SIG-M5 treated with dmso at 0.1 percent for 504 hours (cell line): ENCODE data around the gene MRPS31.
A peak's percentile ranks its signal among the peaks of the same experiment; 100 is the strongest.

Source experiments
- DNase-seq: peaks from one replicate; lab custom pipeline; 2025; ENCODE audit not compliant: unreplicated experiment; lab: John Stamatoyannopoulos, UW

Gene MRPS31

DNA sequence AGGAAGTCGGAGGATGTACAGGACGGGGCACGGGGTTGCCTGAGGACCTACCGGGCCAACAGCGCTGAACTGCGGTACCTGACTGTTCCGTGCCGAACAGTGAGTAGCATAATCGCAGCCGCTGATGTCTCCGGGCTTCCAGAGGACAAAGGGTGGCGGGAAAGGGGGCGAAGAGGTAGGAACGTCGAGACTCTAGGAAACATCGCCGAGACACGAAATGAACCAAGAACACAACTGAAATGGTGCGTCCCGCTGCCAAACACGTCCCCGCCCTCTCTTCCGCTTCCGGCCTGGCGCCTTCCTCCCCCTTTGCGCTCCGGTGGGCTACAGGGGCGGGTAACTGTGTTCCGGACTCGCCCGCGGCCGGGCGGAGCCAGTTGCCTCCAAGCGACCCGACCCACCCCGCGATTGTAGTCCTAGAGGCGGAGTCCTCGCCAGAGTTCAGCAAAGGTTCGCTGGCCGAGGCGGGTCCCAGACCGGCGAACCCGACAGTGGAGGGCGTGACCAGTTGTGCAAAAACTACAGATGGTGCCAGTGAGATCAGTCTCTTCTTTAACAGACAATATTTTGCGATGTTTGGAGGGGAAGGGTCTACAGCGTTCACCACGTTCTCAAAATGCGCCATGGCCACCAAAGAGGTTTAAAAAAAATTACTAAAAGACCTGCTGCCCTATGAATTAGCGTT is at the start of gene MRPS31:
MRPS31 (minus strand) TSS at position 257 of the 685 bp plus-strand sequence; CDS start at position 203, 54 bp downstream.
- DNase-seq = peak; percentile 97

DNA sequence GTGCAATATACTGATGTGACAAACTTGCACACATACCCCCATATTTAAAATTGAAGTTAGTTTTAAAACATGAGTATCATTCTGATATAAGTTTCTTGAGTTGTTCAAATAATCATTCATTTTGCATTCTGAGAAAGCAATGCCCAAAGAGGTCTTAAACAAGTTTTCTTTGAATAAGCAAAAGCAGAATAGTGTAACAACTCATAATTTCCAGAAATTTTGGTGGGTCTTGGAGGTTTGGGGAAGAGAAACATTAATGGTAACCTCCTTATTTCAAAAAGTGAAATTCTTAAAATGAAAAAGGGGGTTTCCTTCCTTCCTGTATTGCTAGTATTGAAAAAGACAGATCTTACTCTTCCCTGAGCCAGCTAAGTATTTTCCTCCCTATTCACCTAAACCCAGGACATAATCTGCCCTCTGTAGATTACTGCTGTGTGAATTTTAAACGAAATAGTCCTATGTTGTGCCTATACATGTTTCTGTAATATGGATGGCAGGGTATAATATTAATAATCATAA is 48.9 kb upstream of the MRPS31 start:
- DNase-seq = no peak

DNA sequence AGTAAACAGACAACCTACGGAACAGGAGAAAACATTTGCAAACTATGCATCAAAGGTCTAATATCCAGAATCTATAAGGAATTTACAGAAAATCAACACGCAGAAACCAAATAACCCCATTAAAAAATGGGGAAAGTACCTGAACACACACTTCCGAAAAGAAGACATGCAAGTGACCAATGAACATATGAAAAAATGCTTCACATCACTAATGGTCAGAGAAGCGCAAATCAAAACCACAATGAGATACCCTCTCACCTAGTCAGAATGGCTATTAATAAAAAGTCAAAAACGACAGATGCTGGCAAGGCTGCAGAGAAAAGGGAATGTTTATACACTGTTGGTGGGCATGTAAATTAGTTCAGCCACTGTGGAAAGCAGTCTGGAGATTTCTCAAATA is 47.9 kb upstream of the MRPS31 start:
- no peak for DNase-seq

DNA sequence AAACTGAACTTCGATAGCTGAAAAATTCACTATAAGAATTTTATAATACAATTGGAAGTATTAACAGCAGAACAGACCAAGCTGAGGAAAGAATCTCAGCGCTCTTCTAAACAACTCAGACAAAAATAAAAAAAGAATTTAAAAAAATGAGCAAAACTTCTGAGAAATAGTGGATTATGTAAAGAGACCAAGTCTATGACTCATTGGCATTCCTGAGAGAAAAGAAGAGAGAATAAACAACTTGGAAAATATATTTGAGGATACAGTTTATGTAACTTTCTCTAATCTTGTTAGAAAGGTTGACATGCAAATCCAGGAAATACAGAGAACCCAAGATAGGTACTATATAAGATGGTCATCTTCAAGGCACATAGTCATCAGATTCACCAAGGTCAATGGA is 43.8 kb upstream of the MRPS31 start:
- DNase-seq = no peak

DNA sequence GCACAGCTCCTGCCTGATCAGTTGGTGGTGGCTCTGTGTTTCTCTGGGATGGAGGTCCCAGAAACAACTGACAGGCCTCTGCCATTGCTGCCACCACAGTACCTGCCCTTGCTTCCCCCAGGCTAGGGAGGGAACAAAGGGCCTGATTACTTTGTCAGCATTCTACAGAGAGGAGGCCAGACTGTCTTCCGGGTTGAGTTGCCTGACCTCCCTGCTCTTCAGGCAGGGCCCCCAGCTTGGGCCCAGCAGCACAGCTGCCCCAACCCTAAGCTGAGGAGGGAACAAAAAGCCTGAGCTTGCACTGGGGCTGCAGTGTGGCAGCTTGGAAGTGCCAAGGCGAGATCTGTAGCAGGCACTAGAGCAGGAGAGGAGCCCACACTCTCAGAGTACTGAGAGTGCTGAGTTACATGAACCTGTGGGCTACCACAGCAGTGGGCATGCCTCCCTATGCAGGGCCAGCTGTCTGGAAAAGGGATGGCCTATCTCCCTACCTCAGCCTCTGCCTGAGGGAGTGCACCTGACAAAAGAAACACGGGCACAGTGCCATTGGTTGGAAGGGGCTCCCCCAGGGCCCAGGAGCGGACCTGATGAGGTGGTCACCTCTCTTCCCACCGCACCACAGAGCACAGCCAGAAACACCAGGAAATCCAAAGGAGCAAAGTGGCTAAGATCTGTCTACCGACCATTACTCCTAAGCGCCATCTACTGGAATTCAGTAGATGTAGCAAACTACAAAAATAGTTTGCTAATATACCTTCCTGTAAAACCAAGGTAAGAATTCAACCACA is 42.9 kb upstream of the MRPS31 start:
- peak; percentile 69 for DNase-seq

DNA sequence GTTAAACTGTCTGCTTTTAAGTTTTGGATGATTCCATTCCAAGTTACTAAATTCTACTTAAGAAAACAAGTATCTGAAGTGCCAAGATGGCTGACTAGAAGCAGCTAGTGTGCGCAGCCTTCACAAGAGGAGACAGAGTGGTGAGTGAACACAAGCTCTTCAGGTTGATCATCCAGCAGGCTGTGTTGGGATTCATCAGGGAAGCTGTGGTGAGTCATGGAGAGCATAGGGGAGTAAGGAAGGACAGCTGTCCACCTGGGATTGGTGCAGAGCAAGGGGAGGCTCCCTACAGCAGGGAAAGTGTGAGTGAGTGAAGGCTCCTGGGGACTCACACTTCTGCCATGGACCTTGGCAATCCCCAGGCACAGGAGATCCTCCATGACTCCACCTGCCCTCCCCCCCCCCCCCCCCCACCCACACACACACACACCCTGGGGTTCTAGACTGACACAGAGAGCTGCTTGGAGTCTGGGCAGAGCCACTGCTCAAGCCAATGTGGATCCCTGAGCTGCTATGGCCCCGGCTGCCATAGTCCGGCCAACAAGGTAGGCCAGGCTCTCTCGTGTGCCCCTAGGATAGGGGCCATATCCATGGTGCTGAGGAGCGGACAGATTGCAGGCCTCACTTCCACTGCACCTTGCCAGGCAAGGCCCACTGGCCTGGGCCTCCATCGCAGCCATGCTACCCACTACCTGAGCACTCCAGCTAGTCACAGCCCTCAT is 41.9 kb upstream of the MRPS31 start:
- no peak for DNase-seq

DNA sequence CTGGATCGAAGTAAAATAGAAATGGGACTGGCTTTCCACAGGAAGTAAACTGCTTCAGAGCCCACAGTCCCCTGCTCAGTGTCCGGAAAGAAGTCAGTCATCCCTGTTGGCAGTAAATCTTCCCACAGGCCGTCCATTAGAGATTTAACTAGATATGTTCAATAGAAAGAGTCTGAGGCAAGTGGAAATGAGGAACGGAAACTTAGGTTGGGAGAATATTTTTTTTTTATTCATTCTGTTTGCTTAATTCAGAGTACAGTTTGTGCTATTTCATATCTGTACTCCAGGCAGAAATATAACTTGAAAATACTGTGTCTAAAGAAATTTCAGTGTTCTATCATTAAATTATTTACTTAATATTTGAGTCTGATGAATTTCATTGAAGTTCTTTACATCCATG is 41.1 kb upstream of the MRPS31 start:
- DNase-seq = peak; percentile 74

DNA sequence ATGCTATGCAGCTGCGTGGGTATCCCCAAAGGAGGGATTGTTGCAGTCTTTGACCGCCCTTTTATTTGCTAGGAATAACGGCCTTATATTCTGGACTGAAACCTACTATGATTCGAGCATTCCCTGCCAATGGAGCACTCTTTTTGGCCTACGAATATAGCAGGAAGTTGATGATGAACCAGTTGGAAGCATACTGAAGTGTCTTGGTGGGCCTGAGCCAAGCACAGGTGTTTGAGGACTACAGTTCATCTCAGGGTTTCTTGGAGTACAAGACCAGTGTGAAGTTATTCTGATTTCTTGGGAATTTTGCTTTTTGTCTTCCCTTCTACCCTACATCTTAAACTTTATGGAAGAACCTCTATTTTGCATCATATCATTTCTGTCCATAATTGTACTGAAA is 38.5 kb upstream of the MRPS31 start:
- no peak for DNase-seq

DNA sequence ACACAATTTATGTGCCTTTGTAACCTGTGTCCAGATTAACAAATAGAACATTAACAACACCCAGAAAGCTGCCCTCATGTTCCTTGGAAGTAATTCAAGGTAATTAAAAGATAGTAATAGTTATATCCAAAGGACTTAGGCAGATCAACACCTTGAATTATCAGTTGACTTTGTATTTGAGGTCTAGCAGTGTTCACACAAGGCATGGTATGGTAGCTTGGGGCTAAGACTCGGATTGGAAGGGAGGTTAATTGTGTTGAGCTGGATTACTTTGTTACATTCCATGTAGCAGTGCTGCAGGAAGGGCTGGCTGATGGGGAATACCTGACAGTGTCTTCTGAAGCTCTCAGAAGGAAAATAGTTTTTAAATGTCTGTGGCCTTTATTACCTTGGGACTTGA is 35.3 kb upstream of the MRPS31 start:
- no peak for DNase-seq

DNA sequence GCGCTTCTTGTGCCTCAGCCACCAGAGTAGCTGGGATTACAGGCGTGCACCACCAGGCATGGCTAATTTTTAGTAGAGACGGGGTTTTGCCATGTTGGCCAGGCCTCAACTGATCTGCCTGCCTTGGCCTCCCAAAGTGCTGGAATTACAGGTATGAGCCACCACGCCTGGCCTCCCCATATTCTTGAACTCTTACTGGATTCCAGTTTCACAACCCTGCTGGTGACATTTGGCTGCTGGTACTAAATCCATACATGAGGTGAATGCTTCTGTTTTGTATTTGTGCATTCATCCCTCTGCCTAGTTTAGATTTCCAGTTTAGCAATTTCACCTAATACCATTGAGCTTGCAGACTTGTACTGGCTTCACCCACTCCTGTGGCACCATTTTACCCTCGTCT is 32.3 kb upstream of the MRPS31 start:
- DNase-seq = no peak

DNA sequence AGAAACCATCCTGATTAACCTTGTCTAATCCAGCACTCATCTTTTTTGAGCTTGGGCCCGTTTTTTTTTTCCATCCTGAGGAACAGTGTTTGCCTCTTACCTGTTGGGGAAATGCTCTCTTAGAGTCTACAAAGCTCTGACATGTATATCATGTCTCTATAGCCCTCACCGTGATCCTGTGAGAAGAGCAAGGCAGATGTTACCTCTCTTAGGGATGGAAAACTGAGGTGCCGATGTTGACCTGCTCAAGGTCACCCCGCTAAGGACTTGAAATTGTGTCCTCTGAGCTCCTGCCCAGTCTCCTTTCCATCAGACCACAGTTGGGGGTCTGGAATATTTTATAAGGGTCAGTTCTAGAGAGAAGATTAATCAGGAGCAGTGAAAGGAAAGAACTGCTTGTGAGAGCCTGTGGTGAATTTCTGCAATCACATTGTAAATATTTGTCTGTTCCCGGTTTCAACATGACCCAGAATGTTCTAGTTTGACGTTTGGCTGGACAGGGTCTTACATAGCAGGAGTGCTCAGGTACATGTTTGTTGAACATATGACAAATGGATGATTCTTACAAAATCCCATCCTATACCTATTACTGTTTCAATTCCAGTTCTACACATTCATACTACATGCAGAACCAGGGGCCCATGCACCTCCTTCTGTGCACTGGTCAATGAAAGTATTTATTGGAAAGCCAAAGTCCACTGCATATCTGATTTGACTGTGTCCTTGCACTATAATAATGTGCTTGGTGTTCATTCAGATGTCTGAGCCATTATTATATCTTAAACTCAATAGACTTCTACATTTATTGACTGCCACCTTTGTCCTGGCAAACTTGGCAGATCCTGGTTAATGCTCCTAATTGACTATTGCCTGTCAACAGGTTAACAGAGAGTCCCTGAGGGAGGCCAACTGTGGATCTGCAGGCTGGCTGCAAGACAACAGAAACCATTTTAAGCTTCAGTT is 30.5 kb upstream of the MRPS31 start:
- DNase-seq = no peak

DNA sequence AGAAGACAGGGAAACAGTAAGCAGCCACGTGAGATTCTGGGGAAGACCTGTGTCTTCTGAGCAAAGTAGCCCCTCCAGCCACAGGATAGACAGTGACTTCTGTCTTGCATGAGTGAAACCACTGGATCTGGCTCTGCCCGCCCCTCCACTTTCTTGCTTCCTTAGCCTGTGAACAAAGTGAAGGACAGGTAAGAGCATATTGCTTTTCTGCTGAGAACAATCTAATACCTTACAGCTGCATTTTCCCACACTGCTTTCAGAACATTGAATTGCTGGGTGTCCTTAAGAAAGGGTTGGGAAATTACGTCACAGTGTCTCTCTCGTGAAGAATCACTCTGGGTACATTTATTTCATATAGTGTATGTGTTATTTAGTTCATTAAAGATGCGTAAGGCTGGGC is 29.6 kb upstream of the MRPS31 start:
- DNase-seq = no peak

DNA sequence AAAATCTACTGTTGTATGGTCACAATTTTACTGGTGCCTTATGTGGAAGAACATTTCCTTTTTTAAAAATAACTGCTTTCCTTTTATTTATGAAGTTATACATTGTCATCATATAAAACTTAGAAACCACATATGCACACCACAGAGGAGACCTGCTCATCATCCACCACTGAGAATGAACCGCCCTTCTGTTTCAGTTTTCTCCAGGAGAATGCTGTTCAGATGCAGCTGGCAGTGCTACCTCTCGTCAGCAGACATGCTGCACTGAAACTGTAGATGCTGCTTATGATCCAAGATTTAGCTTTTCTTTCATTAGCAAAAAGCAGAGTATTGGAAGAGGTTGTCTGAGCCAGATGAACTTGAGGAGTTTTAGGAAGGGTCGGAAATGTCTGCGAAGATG is 28.5 kb upstream of the MRPS31 start:
- DNase-seq = no peak

DNA sequence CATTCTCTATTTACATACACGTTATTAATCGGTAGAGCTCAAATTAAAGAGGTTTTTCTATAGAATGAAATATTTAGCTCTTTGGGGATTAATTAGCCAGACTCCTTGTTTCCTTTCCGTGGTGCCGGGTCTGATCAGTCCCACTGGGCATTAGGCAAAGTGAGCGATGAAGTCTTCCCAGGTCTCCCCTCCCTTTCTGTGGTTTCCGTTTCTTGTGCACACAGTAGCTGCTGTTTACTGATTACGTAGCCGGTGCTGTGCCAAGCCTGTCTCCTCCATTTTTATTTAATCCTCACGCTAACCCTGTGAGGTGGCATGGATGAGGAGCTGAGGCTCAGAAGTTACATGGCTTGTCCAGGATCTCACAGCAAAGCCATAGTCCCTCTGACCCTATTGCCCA is 27.4 kb upstream of the MRPS31 start:
- no peak for DNase-seq

DNA sequence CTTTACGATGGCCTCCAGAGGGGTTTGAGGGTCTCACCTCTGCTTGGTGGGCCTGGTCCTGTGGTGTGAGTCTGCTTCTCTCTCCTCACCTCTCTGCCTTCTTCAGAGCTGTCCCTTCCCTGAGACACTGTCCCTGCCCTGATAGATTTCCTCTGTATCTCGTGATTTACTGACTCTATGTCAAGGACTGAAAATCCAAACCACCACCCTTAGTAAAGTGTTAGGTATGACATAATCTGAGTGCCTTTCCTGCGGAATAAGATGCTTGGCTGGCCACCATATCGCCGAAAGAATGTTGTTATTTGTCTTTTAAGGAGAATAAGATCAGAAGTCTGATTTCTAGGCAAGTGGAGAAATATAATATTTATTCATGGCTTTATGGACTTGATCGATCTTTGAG is 25.7 kb upstream of the MRPS31 start:
- DNase-seq = no peak

DNA sequence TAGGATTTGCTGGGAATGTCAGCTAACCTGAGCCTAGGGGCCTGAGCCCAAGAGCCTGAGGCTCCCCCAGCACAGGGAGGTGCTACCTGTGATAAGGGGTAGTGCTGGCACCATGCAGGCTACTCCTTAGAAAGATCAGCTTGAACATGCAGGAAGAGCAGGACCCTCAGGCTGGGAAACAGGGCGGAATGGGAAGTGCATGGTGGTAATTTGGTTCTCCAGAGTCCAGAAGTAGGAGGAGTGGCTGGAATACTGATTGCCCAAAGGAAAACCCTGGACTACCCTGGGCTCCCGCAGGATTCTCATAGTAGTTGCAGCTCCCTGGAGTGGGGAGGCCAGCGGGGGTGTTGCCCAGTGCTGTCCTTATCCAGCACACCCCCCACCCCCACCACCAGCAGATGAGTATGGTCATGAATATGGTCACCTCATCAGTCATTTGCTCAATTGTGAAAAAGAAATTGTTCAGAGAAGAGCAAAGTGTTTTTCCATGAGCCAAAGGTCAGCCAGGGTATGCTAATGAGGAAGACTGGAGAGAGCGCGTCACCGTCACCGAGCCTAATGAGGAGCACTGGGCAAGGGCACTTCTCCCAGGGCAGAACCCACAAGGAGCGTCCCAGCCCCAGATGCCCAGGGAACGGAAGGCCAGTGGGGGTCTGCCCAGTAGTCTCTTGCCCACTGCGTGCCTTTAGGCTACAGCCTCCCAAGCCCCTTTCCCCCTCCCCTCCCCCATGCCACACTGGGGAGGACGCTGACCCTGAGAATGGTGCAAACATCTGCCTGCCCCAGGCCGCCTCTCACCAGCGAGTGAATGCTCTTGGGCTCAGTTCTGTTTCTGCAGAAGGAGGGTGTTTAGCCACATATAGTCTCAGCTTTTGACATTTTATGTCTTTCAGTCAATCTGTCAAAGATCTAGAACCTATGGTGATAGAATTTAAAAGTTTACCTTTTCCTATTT is 23.7 kb upstream of the MRPS31 start:
- DNase-seq = no peak

DNA sequence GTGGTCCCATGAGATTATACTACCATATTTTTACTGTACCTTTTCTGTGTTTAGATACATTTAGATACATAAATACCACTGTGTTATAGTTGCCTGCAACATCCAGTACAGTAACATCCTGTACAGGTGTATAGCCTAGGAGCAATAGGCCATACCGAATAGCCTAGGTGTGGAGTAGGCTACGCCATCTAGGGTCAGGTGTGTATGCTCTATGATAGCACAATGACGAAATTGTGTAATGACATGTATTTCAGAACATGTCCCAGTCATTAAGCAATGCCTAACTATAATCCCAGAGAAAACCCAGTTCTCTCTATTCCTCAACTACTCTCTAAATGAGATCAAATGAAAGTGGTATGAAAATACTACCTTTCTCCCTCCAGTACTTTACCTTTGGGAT is 22.3 kb upstream of the MRPS31 start:
- DNase-seq = no peak

DNA sequence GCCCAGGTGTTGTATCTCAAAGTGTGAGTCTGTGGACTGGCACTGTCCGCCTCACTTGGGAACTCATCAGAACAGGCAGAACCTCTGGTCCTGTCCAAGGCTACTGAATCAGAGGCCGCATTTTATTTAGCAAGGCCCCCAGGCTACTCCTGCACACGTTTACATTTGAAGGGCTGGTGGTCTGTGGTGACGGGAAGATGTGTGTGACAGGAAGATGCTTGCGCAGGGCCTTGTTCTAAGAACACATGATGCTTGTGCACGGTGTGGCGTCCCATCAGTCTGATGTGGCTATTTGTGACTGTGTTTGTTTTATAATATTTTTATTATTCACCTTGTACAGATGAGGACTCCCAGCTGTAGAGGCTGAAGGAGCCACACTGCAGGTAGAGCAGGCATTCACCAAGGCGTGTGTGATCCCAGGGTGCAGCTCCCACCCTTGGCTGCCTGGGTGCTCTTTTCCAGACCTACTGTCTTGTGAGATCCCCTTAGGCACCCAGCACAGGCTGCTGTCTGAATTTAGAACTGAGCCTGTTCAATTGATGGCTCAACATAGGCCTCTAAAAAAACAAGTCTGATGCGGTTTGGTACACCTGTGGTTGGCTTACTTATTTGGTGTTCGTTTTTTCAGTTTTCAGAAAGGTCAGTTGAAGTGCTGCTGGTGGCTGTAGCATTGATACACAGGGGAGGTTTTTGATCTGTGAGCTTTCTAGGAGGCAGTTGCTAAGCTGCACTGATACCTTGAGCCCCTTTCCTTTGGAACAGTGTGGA is 21.5 kb upstream of the MRPS31 start:
- DNase-seq = no peak

DNA sequence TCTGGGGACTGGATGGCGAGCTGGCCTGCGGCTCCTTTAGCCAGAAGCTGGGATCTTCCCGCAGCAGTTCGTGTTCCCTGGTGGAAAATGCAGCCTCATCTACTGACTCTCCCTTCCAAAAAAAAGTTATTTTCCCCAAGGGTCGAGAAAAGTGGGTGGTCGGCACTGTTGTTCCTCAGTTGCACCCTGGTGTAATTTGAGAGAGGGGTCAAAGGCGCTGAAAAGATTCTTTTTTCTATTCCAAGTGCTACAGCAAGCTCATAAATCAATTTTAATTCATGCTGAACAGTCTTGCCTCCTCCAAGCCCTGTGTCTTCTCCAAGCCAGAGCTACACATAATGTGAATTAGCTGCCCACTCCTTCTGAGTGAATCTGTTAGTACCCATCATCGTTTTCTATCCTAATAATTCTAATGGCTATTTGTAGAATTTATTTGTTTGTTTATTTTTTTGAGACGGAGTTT is 19.2 kb upstream of the MRPS31 start:
- peak; percentile 29 for DNase-seq
